Glutamatergic neuron (in vitro differentiated cells): ENCODE measurements around the gene FAM107B. TPM values are rescaled to one million over a fixed set of nuclear protein-coding genes. Genes with fewer than 3 reads are reported as not detected.

ENCODE experiments used
- DNase-seq: peaks from one replicate; pipeline ENCODE4 v3.0.0; 2022
- H3K27ac Mint-ChIP-seq: one replicate; pipeline ENCODE4 v1.8.0; 2020; ENCODE audit warnings: mild to moderate bottlenecking, mixed read lengths, inconsistent platforms; ENCODE audit not compliant: unreplicated experiment
- H3K27me3 Mint-ChIP-seq: one replicate; pipeline ENCODE4 v1.8.0; 2020; ENCODE audit warnings: mild to moderate bottlenecking, moderate library complexity, mixed read lengths, inconsistent platforms; ENCODE audit not compliant: unreplicated experiment
- H3K36me3 Mint-ChIP-seq: one replicate; pipeline ENCODE4 v1.8.0; 2020; ENCODE audit warnings: mild to moderate bottlenecking, mixed read lengths, inconsistent platforms; ENCODE audit not compliant: unreplicated experiment
- H3K4me1 Mint-ChIP-seq: one replicate; pipeline ENCODE4 v1.8.0; 2020; ENCODE audit warnings: mild to moderate bottlenecking, low read depth, mixed read lengths, inconsistent platforms; ENCODE audit not compliant: unreplicated experiment
- H3K4me3 Mint-ChIP-seq: one replicate; pipeline ENCODE4 v1.8.0; 2020; ENCODE audit warnings: mild to moderate bottlenecking, mixed read lengths, inconsistent platforms; ENCODE audit not compliant: unreplicated experiment
- H3K9me3 Mint-ChIP-seq: one replicate; pipeline ENCODE4 v1.8.0; 2020; ENCODE audit warnings: mild to moderate bottlenecking, moderate library complexity, mixed read lengths, inconsistent platforms; ENCODE audit not compliant: unreplicated experiment
- total RNA-seq: library from RNA; stranded (reverse); fragmentation: NEBNext Ultra II Directional; extraction: Animal tissue kit (Norgen Biotek cat#: 25700); gene quantifications from one replicate; pipeline ENCODE4 v1.2.1, GENCODE V29; 2021; ENCODE audit not compliant: unreplicated experiment
- TF ChIP-seq, protein P1 (sequence below): fragments of 200-600 bp; sonication (generic); IDR thresholded peaks from one replicate; pipeline ENCODE4 v1.5.0; 2021; ENCODE audit not compliant: partially characterized antibody, unreplicated experiment

The FAM107B gene
- total RNA-seq, 1 donor from 2014 or later: 88.6 TPM

- no peak overlapping the region for H3K4me3 Mint-ChIP-seq
- H3K36me3 Mint-ChIP-seq: peaks cover 9% of the 10 kb centered on the region
- TF ChIP-seq, protein P1, sequence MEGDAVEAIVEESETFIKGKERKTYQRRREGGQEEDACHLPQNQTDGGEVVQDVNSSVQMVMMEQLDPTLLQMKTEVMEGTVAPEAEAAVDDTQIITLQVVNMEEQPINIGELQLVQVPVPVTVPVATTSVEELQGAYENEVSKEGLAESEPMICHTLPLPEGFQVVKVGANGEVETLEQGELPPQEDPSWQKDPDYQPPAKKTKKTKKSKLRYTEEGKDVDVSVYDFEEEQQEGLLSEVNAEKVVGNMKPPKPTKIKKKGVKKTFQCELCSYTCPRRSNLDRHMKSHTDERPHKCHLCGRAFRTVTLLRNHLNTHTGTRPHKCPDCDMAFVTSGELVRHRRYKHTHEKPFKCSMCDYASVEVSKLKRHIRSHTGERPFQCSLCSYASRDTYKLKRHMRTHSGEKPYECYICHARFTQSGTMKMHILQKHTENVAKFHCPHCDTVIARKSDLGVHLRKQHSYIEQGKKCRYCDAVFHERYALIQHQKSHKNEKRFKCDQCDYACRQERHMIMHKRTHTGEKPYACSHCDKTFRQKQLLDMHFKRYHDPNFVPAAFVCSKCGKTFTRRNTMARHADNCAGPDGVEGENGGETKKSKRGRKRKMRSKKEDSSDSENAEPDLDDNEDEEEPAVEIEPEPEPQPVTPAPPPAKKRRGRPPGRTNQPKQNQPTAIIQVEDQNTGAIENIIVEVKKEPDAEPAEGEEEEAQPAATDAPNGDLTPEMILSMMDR: no peak
- H3K9me3 Mint-ChIP-seq: peaks cover 2% of the 10 kb centered on the region
- H3K27ac Mint-ChIP-seq: no peak overlapping the region
- no peaks in the 10 kb centered on the region for H3K4me1 Mint-ChIP-seq
- DNase-seq: no peak
- no peaks in the 10 kb centered on the region for H3K27me3 Mint-ChIP-seq
These were observed 4.4 kb upstream of the FAM107B start for GRCh38 chr10:14779001-14779651.

DNA sequence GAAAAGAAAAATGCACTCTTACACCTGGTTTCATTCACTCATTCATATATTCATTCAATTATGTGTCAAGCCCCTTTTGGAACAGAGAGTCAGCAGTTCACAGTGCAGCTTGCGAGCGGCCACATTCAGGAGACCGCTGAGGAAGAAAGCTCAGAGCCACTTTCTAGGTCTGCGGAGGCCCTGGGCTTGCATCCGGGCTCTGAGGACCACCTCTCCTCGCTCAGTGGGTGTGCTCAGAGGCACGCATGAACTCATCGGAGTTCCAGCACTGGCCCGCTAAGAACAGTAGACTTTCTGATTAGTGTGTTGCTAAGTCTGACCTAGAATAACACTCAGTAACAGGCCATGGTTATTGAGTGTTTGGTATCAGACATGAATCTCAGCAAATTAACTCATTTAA is 1.8 kb upstream of the FAM107B start:
- no peak overlapping the region for H3K4me3 Mint-ChIP-seq
- DNase-seq: no peak
- peaks cover 5% of the 10 kb centered on the region for H3K9me3 Mint-ChIP-seq
- TF ChIP-seq, protein P1: no peak
- H3K27ac Mint-ChIP-seq: no peak overlapping the region
- no peaks in the 10 kb centered on the region for H3K27me3 Mint-ChIP-seq
- H3K4me1 Mint-ChIP-seq: no peaks in the 10 kb centered on the region
- peaks cover 10% of the 10 kb centered on the region for H3K36me3 Mint-ChIP-seq

- Mint-ChIP-seq H3K36me3 (peaks cover 10% of the 10 kb centered on the region), H3K27ac (no peak overlapping the region), H3K4me1 (no peaks in the 10 kb centered on the region), H3K9me3 (peaks cover 5% of the 10 kb centered on the region), H3K4me3 (no peak overlapping the region), H3K27me3 (no peaks in the 10 kb centered on the region)
- TF ChIP-seq, protein P1: no peak
- DNase-seq: no peak
These were observed 959 bp upstream of the FAM107B start for GRCh38 chr10:14775656-14776055.

DNA sequence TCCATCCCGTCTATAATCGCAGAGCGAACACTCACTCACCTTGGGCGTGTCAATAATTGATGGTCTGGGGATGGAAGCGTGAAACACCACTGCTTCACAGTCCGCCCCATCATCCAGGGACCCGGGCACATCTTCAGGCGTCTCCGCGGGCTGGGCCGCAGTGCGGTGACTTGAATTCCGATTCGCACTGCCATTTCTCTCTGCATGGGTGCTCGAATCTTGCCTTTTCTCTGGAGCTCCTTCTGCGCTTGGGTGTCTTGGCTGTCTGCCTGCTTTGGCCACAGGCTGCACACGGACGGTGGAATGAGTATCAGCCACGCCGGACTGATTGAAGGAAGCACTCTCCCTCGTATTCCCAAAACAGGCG is 500 bp downstream of the FAM107B start:
- TF ChIP-seq, protein P1: no peak
- DNase-seq: no peak
- Mint-ChIP-seq H3K4me1 (no peaks in the 10 kb centered on the region), H3K27ac (no peak overlapping the region), H3K36me3 (peaks cover 10% of the 10 kb centered on the region), H3K9me3 (peaks cover 5% of the 10 kb centered on the region), H3K4me3 (no peak overlapping the region), H3K27me3 (no peaks in the 10 kb centered on the region)

DNA sequence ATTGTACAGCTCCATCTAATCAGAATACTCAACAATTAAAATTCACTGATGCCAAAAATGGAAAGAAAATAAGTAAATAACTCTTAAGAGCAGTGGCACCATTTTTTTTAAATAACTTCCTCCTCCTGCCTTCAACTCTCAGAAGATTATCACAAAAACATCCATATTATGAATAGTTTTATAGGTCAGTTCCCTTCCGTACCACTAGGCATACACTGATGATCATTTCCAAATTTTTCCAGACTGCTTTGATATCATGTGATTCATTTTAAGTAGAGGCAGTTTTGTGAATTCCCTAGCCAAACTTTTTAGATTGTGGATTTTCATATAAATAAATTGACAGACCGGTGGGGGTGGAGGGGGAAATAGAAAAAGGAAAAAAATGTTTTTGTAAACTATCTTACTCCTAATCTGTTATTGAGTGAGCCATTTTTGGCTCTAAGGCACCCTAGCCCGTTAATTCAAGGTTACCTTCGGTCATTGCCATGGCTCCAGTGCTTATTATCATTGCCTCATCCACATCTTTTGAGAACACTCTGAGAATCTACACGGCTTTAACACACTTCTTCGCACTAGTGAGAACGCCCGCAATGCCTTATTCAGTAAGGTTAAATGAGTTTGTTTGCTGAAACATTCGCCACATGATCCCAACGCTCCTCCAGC is 1.0 kb downstream of the FAM107B start:
- no peak overlapping the region for H3K27ac Mint-ChIP-seq
- H3K9me3 Mint-ChIP-seq: peaks cover 5% of the 10 kb centered on the region
- TF ChIP-seq, protein P1: no peak
- no peaks in the 10 kb centered on the region for H3K27me3 Mint-ChIP-seq
- H3K36me3 Mint-ChIP-seq: peaks cover 10% of the 10 kb centered on the region
- no peak for DNase-seq
- H3K4me1 Mint-ChIP-seq: no peaks in the 10 kb centered on the region
- H3K4me3 Mint-ChIP-seq: no peak overlapping the region
